Activated CD8-positive, alpha-beta T cell treated with anti-CD3 and anti-CD28 coated beads, Interleukin-2, amount 10 ng/mL, durations not matched to agents 7 days and 5 days (primary cell): Measurements from ENCODE around the gene BLCAP. TPM values are rescaled to one million over a fixed set of nuclear protein-coding genes. Genes with fewer than 3 reads are reported as not detected.
"Not testable (repeated sequence)": the region's sequence is repeated elsewhere in the genome, so short reads cannot be mapped to it uniquely, and the experiment has no call there.

Source experiments
- ATAC-seq: fragments of 150-1000 bp; cut with Tn5 transposase; one replicate; pipeline ENCODE4 v1.10.0; 2021; ENCODE audit warnings: moderate library complexity
- CTCF ChIA-PET: fragments of 350-600 bp; sonication (Branson Sonifier 250); formaldehyde crosslinking; loops from one replicate; lab custom pipeline; 2021; ENCODE audit warnings: antibody characterized with exemption; lab: Charles Lee
- POLR2A ChIA-PET: fragments of 350-600 bp; sonication (Branson Sonifier 250); formaldehyde crosslinking; loops from one replicate; lab custom pipeline; 2021; ENCODE audit warnings: antibody characterized with exemption; lab: Charles Lee
- DNase-seq: peaks from one replicate; pipeline ENCODE4 v3.0.0-alpha.2; 2020
- H3K27ac Mint-ChIP-seq: one replicate; pipeline ENCODE4 v1.8.0; 2021; ENCODE audit warnings: mild to moderate bottlenecking, mixed read lengths
- H3K27me3 Mint-ChIP-seq: one replicate; pipeline ENCODE4 v1.8.0; 2021; ENCODE audit warnings: low read depth, mixed read lengths
- H3K36me3 Mint-ChIP-seq: one replicate; pipeline ENCODE4 v1.8.0; 2021; ENCODE audit warnings: low read depth, mixed read lengths
- H3K4me1 Mint-ChIP-seq: one replicate; pipeline ENCODE4 v1.8.0; 2021; ENCODE audit warnings: low read depth, mixed read lengths
- H3K4me3 Mint-ChIP-seq: one replicate; pipeline ENCODE4 v1.8.0; 2021; ENCODE audit warnings: mild to moderate bottlenecking, mixed read lengths
- H3K9me3 Mint-ChIP-seq: one replicate; pipeline ENCODE4 v1.8.0; 2022; ENCODE audit warnings: mixed read lengths; ENCODE audit not compliant: insufficient read depth
- total RNA-seq, 2 experiments: library from RNA; stranded (reverse); gene quantifications; one replicate each; pipeline ENCODE4 v1.2.3, GENCODE V29; 2021

The BLCAP gene
- total RNA-seq, 2 experiments from 2014 or later = 33.2 to 34.6 TPM

- DNase-seq (no peak), ATAC-seq (no peak)
- Mint-ChIP-seq H3K4me1 (no peaks in the 10 kb centered on the region), H3K27ac (no peak overlapping the region), H3K27me3 (peaks cover 13% of the 10 kb centered on the region), H3K4me3 (no peak overlapping the region), H3K36me3 (no peaks in the 10 kb centered on the region), H3K9me3 (no peaks in the 10 kb centered on the region)
- ChIA-PET CTCF (no interaction called here), POLR2A (no interaction called here)
Measured at GRCh38 chr20:37471741-37472235, 55.9 kb downstream of the BLCAP start.

- H3K27me3 Mint-ChIP-seq = peaks cover 14% of the 10 kb centered on the region
- H3K9me3 Mint-ChIP-seq, H3K4me3 Mint-ChIP-seq, ATAC-seq, H3K4me1 Mint-ChIP-seq, DNase-seq, H3K36me3 Mint-ChIP-seq, POLR2A ChIA-PET, CTCF ChIA-PET, H3K27ac Mint-ChIP-seq: not testable (repeated sequence)
Measured at GRCh38 chr20:37470190-37470589, 57.5 kb downstream of the BLCAP start.

GRCh38 chr20:37469531-37469930 is 58.1 kb downstream of the BLCAP start:
- H3K9me3 Mint-ChIP-seq = no peaks in the 10 kb centered on the region
- H3K27me3 Mint-ChIP-seq = peaks cover 12% of the 10 kb centered on the region
- H3K4me1 Mint-ChIP-seq = no peaks in the 10 kb centered on the region
- POLR2A ChIA-PET = no interaction called here
- H3K4me3 Mint-ChIP-seq = no peak overlapping the region
- H3K27ac Mint-ChIP-seq = no peak overlapping the region
- ATAC-seq = no peak
- no peak for DNase-seq
- CTCF ChIA-PET = no interaction called here
- no peaks in the 10 kb centered on the region for H3K36me3 Mint-ChIP-seq

- Mint-ChIP-seq H3K4me1 (no peaks in the 10 kb centered on the region), H3K27ac (no peak overlapping the region), H3K36me3 (no peaks in the 10 kb centered on the region), H3K9me3 (no peaks in the 10 kb centered on the region), H3K27me3 (peaks cover 15% of the 10 kb centered on the region), H3K4me3 (no peak overlapping the region)
- ChIA-PET CTCF (no interaction called here), POLR2A (no interaction called here)
- ATAC-seq (no peak), DNase-seq (no peak)
Measured at GRCh38 chr20:37468886-37469285, 58.8 kb downstream of the BLCAP start.

Other genes with a start within 250 kb of the BLCAP start
- gene MANBAL, start 238.2 kb downstream of the BLCAP start, total RNA-seq = 10 to 100 TPM; 10.1 to 10.9 TPM
- 1 to 10 TPM; 3.2 to 6.5 TPM for gene SRC, start 181.7 kb downstream of the BLCAP start, total RNA-seq
- under 1 TPM in 1 of 2 experiments, not detected in 1; 0.32 TPM for gene NNAT, start 6.6 kb downstream of the BLCAP start, total RNA-seq
- 10 to 100 TPM; 75.5 to 75.9 TPM for gene CTNNBL1, start 166.2 kb upstream of the BLCAP start, total RNA-seq